ENCODE measurements around the gene USP17L15. TPM values are rescaled to one million over a fixed set of nuclear protein-coding genes. Genes with fewer than 3 reads are reported as not detected.
"Not testable (repeated sequence)": the region's sequence is repeated elsewhere in the genome, so short reads cannot be mapped to it uniquely, and the experiment has no call there.

USP17L15 gene
- total RNA-seq, 1 donor from 2014 or later, result not detected

GRCh38 chr4:9262572-9262971, 28.4 kb downstream of the USP17L15 start, which contains the start of gene USP17L21:
TSS of gene USP17L21 (plus strand) at chr4:9262872. CDS start at chr4:9262872, 0 bp downstream.
- DNase-seq (ENCODE audit: low spot score); H3K4me1 Mint-ChIP-seq (ENCODE audit: low read depth); H3K27me3 Mint-ChIP-seq (ENCODE audit: low read depth); H3K4me3 Mint-ChIP-seq (ENCODE audit: unreplicated experiment); H3K36me3 Mint-ChIP-seq (ENCODE audit: low read depth); H3K9me3 Mint-ChIP-seq (ENCODE audit: low read depth); H3K27ac Mint-ChIP-seq (ENCODE audit: unreplicated experiment): not testable (repeated sequence)

GRCh38 chr4:9267319-9267718, 33.1 kb downstream of the USP17L15 start, which contains the start of gene USP17L22:
TSS of gene USP17L22 (plus strand) at chr4:9267619. CDS start at chr4:9267619, 0 bp downstream.
- not testable (repeated sequence) for DNase-seq (ENCODE audit: low spot score); H3K9me3 Mint-ChIP-seq (ENCODE audit: low read depth); H3K4me1 Mint-ChIP-seq (ENCODE audit: low read depth); H3K27ac Mint-ChIP-seq (ENCODE audit: unreplicated experiment); H3K4me3 Mint-ChIP-seq (ENCODE audit: unreplicated experiment); H3K27me3 Mint-ChIP-seq (ENCODE audit: low read depth); H3K36me3 Mint-ChIP-seq (ENCODE audit: low read depth)

- DNase-seq (ENCODE audit: low spot score), result peak; percentile 99
- H3K36me3 Mint-ChIP-seq (ENCODE audit: low read depth); H3K4me1 Mint-ChIP-seq (ENCODE audit: low read depth); H3K27me3 Mint-ChIP-seq (ENCODE audit: low read depth); H3K9me3 Mint-ChIP-seq (ENCODE audit: low read depth); H3K4me3 Mint-ChIP-seq (ENCODE audit: unreplicated experiment); H3K27ac Mint-ChIP-seq (ENCODE audit: unreplicated experiment): not testable (repeated sequence)
Measured at GRCh38 chr4:9271719-9272118, 37.5 kb downstream of the USP17L15 start.

Other genes starting within 250 kb of the USP17L15 start
- gene FAM90A26, start 64.0 kb upstream of the USP17L15 start, total RNA-seq, result not detected in 3 replicates
- gene USP17L10, start 23.7 kb upstream of the USP17L15 start, total RNA-seq, result not detected in 3 replicates
- not detected in 3 replicates for gene USP17L11, start 19.0 kb upstream of the USP17L15 start, total RNA-seq
- not detected in 3 replicates for gene USP17L12, start 14.2 kb upstream of the USP17L15 start, total RNA-seq
- not detected in 3 replicates for gene USP17L13, start 9.5 kb upstream of the USP17L15 start, total RNA-seq
- not detected in 3 replicates for gene USP17L17, start 9.5 kb downstream of the USP17L15 start, total RNA-seq
- gene USP17L18, start 14.2 kb downstream of the USP17L15 start, total RNA-seq, result not detected in 3 replicates
- not detected in 3 replicates for gene USP17L19, start 19.0 kb downstream of the USP17L15 start, total RNA-seq
- not detected in 3 replicates for gene USP17L20, start 23.7 kb downstream of the USP17L15 start, total RNA-seq
- gene USP17L21, start 28.5 kb downstream of the USP17L15 start, total RNA-seq, result not detected in 3 replicates
- gene USP17L22, start 33.2 kb downstream of the USP17L15 start, total RNA-seq, result not detected in 3 replicates
- not detected in 3 replicates for gene USP17L24, start 90.8 kb downstream of the USP17L15 start, total RNA-seq
- not detected in 3 replicates for gene USP17L25, start 95.5 kb downstream of the USP17L15 start, total RNA-seq
- not detected in 3 replicates for gene USP17L26, start 100.3 kb downstream of the USP17L15 start, total RNA-seq
- gene USP17L5, start 105.0 kb downstream of the USP17L15 start, total RNA-seq, result not detected in 3 replicates
- gene USP17L27, start 109.8 kb downstream of the USP17L15 start, total RNA-seq, result not detected in 3 replicates
- not detected in 3 replicates for gene USP17L28, start 114.5 kb downstream of the USP17L15 start, total RNA-seq
- gene USP17L29, start 119.3 kb downstream of the USP17L15 start, total RNA-seq, result not detected in 3 replicates
- gene USP17L30, start 128.7 kb downstream of the USP17L15 start, total RNA-seq, result not detected in 3 replicates
- not detected in 3 replicates for gene DEFB131A, start 210.0 kb downstream of the USP17L15 start, total RNA-seq

All from chondrocyte (in vitro differentiated cells).